Central memory CD4-positive, alpha-beta T cell (primary cell): Measurements from ENCODE around the gene ANTKMT.
A peak's percentile ranks its signal among the peaks of the same experiment; 100 is the strongest.
"Not testable (repeated sequence)": the region's sequence is repeated elsewhere in the genome, so short reads cannot be mapped to it uniquely, and the experiment has no call there.

Source experiments
- DNase-seq: peaks from one replicate; pipeline ENCODE4 v3.0.0; 2022

ANTKMT gene

DNA sequence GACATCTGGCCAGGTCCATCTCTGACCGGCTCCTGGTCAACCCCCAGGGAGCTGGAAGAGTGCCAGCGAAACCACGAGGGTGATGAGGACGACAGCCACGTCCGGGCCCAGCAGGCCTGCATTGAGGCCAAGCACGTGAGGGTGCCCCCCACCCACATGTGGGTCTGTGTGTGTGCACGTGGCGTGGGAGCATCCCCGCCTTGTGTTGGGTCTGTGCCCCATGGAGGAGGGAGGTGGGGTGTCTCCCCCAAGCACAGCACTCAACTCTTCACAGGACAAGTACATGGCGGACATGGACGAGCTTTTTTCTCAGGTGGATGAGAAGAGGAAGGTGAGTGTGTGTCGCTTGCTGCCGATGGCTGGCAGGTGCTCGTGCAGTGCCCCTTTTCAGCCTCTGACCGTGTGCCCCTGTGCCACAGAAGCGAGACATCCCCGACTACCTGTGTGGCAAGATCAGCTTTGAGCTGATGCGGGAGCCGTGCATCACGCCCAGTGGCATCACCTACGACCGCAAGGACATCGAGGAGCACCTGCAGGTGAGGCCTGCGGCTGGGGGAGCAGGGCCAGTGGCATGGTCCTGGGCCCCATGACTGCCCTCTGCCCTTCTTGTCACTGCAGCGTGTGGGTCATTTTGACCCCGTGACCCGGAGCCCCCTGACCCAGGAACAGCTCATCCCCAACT, 39.1 kb upstream of the ANTKMT start:
- no peak for DNase-seq

DNA sequence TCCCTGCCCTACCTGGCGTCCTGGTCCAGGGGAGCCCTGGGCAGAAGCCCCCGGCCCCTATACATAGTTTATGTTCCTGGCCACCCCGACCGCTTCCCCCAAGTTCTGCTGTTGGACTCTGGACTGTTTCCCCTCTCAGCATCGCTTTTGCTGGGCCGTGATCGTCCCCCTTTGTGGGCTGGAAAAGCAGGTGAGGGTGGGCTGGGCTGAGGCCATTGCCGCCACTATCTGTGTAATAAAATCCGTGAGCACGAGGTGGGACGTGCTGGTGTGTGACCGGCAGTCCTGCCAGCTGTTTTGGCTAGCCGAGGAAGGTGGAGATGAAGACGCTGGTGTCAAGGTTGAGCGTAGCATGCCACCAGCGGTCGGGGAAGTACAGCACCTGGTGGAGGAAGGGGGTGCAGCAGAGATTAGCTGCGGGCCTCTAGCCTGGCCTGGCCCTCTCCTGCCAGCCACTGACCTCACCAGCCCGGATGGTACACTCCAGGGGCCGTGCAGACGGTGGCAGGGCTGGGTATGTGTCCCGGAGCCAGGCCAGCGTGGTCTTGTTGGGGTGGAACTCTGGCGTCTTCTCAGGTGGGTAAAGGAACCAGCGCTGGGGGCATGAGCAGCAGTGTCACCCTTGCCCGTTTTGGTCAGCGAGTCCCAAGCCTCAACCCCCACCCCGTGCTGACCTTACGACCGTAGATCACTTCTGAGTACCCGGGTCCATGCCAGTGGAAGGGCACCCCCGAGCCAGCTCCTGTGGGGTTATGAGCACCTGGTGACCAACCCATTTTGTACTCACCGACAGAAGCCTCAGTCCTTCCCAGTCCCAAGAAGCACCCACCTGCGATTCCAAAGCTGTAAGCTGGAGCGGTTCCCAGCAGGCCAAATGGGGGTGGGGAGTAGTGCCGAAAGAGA, 38.2 kb upstream of the ANTKMT start:
- no peak for DNase-seq

DNA sequence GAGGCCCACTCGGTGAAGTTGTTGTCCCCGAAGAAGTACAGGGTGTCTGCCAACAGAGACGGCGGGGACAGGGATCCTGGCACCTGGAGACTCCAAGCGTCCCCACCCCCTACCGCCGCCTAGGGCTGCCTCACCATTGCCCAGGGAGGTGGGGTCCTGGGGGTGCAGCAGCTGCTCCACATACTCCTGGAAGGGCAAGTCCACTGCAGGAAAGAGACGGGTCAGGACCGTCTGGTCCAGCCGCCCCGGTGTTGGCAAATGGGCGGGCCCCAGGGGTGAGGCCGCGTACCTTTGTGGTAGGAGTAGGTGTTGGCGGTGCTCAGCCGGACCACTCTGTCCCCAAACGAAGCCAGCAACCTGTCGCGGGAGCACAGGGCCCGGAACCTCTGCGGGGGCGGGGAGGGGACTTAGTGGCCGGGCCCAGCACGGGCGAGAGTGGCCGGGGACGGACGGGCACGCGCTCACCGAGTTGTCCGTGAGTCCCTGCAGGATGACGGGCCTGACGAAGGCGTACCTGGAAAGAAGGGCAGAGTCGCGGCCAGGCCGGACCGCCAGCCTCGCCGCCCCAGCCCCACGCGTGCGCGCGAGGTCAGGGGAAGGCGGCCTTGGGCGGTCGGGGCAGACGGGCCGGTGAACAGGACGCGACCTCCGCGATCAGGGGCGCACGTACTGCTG, 37.4 kb upstream of the ANTKMT start:
- no peak for DNase-seq

DNA sequence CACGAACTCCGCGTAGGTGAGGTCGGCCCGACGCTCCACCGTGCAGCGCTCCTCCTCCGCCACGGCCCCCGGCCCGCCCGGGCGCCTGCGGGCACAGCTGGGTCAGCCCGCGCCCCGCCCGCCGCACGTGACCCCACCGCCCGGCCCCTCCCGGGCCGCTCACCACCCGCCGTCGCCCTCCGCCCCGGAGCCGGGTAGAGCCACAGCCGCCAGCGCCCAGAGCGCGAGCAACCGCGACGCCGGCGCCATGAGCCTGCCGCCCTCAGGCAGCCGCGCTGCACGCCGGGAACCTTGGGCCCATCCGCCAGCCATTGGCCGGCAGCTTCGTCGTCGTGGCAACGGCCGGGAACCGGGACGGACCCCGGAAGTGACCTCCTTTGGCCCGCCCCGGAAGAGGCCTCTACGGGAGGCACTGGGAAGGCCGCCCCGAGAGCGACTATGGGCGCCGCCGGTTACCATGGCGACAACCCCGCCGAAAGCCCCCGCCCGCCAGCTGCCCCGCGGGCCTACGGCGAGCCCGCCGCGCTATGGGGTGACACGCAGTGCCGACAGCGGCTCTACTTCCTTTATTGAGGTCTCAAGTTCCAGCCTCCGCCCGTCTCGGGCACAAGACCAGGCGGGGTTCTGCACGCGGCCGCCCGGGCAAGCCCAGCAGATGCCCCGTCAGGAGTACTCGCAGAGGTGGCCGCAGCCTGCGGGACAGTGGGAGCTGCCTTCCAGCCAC, 36.7 kb upstream of the ANTKMT start, which contains the start of gene JMJD8:
Gene JMJD8, minus strand, starts transcription at position 264 of the 724 bp plus-strand sequence. Its CDS starts 15 bp downstream, at position 249.
- peak; percentile 94 for DNase-seq

- DNase-seq, result no peak
Observed at GRCh38 chr16:684961-685696, 35.8 kb upstream of the ANTKMT start.

- no peak for DNase-seq
Observed at GRCh38 chr16:685967-686366, 35.0 kb upstream of the ANTKMT start.

- no peak for DNase-seq
Observed at GRCh38 chr16:686459-687260, 34.3 kb upstream of the ANTKMT start.

DNA sequence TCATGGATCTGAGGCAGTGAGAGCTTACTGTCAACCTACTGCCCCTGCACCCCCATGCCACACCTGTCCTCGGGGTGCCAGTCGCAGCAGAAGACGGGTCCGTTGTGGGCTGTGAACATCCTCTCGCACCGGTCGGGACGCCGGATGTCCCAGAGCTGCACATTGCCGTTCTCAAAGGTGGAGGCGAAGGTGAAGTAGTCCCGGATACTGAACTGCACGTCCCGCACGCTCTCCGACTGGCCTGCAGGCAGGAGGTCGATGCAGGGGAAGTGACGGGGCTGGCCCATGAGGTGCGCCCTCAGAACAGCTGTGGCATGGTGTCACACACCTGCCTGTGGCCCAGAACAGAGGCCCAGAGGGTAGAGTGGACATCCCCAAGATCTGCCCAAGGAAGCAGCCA, 33.4 kb upstream of the ANTKMT start:
- no peak for DNase-seq

- DNase-seq, result no peak
Observed at GRCh38 chr16:689175-689897, 31.6 kb upstream of the ANTKMT start.

DNA sequence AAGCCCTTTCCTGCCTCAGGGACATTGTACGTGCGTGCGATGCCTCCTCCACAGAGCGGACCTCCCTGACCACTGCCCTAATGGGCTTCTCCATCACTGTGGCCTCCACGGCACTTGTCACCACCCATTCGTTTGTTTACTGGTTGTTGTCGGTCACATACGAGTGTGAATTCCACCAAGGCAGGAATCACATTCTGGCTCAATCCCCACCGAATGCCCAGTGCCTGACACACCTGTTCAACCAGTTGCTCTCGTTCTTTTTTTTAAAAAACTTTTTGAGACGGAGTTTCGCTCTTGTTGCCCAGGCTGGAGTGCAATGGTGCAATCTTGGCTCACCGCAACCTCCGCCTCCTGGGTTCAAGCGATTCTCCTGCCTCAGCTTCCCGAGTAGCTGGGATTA, 29.7 kb upstream of the ANTKMT start:
- DNase-seq, result not testable (repeated sequence)

DNA sequence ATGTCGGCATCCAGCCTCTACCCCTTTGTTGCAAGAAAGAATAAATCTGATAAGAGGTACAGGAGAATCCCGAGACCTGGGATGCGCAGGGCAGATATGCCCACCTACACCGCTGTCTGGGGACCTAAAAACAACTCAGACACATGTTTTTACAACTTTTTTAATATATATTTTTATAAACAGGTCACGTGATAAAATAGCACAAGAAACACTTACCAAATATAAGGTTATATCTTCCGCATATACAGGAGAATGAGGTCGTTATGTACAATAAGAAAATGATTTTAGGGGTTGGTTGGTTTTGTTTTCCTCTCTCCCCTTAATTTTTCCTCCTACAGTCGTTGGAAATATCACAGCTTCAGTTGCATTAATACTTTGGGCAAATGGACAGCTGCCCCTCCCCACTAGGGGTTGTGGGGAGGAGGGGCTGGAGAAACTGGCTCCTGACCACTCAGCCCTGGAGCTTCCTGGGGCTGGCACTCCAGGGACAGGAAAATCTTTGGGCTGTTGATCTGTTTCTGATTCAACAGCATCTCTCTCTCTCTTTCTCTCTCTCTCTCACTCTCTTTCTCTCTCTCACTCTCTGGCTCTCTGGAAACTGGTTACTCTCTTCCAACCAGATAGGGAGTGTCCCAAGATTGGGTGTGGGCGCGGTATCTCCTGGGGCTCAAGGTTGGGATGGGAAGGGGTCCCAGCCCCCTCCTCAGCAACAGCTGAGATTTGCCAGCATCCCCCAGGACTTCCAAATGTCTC, 28.4 kb upstream of the ANTKMT start:
- DNase-seq, result no peak

- no peak for DNase-seq
Observed at GRCh38 chr16:693364-693763, 27.6 kb upstream of the ANTKMT start.

DNA sequence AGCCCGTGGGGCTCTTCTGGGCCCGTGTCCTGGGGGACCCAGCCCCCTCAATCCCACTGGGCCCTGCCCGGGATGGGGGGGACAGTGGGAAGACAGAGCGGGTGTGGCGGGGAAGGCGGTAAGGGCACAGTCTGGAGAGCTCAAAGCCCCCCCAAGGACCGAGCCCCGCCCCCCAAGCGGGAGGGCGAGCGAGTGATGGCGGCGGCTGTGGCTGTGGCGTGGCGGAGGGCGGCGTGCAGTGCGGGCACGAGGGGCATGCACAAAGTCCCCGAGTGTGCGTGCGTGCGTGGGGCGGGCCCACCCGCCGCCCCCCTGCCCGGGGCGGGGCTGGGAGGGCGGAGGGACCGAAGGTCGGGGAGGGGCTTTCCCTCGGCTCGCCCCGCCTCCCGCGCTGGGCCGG, 27.2 kb upstream of the ANTKMT start:
- no peak for DNase-seq

DNA sequence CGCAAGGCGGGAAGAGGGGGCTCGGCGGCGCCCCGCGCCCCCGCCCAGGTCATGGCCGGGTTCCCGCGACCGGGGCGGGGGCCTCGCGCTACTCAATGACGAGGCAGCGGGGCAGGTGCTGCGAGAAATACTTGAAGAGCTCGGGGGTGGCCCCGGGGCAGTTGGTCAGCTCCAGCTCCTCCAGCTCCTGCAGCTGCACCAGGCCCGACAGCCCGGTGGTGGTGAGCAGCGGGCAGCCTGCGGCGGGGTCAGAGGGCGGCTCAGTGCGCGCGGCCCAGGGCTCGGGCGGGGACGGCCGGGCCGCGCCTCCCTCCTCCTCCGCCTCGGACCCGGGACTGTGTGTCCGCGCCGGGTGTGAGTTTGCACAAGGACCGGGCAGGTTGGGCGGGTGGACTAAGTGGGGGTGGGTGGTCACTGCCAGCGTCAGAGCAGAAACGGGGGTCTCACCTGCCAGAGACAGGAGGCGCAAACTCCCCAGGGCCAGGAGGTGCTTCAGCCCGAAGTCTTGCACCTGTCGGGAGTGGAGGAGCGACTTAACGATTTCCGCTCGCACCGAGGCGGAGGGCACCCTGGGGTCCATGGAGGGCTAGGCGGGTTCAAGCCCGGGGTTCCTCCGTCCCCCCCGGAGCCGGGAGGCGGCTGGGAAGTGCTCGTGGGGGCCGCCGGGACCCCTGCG, 26.6 kb upstream of the ANTKMT start:
- no peak for DNase-seq

DNA sequence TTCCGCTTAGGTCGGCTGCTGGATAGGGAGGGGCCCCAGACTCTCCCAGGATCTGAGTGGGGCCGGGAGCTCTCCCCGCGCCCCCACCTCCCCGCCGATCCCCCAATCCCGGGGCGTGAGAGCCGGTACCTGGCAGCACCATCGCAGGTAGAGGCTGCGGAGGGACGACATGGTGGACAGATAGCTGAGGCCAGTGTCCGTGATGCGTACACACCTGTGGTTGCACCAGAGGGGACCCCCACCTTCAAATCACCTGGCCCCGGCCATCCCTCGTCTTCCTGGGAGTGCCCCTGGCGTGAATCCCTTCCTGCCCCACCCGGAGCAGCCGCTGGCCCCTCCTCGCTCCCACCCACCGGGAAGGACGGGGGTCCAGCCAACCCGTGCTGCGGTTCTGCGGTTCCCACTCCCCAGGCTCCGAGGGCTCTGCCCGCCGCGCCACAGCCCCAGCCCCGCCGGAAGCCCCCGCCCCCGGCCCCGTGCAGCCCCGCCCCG, 26.0 kb upstream of the ANTKMT start:
- DNase-seq, result no peak

DNA sequence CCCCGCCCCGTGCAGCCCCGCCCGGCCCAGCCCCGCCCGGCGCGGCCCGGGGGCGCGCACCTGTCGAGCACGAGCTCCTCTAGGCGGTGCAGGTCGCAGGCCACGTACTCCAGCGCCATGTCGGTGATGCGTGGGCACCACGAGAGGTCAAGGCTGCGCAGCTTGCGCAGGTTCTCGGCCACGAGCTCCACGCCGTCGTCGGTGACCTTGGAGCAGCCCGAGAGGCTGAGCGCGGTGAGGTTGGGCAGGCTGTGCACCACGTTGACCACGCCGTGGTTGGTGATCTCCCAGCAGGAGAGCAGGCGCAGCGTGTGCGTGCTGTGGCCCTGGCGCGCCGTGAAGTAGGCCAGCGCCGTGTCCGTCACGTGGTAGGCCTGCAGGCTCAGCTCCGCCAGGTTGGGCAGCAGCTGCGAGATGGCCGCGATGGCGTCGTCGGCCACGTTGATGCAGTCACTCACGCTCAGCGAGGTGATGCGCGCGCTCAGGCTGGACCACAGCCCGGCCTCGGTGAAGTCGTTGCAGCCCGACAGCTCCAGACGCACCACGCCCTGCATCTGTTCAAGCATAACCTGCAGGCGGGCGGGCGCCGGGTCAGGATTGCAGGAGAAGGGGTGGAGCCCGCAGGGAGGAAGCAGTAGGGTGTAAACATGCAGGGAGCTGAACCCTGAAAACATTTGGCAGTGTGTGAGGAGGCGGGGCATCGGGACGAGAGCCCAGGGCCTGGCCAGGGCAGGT, 25.4 kb upstream of the ANTKMT start:
- peak; percentile 71 for DNase-seq

DNA sequence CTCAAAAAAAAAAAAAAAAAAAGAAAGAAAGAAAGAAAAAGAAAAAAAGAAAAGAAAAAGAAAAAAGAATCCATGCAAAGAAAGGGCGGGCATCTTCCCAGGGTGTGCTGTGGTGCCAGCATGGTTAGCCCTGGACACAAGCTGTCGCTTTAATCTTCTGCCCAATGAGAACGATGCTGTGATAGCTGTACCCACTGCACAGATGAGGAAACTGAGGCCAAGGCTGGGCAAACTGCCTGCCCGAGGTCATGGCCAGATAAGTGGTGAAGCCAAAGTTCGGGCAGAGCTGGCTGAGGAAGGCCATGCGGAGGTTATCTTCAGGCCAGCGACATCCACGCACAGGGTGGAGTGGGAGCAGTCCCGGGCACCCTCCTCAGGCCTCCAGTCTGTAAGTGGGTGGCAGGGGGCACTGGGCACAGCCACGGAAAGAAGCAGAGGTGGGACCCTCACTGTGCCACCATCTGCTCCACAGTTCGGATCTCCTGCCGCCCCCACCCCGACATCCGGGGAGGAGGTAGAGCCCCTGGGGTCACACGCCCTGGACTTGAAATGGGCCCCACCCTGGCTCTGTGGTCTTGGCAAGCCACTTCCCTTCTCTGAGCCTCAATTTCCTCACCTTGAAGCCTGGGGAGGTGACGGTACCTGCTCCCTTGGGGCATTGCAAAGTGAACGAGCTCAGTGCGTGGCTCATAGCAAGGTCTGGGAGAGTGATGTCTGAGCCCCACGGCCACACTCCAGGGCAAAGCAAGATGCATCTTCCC, 21.9 kb upstream of the ANTKMT start:
- DNase-seq, result peak; percentile 45
